Peyer's patch (tissue), 4 donors: ENCODE data around the gene CLDN7.

ENCODE experiments used
- POLR2A ChIP-seq, 2 donors: fragments of 450-650 bp; IDR thresholded peaks; one replicate each; pipeline ENCODE4 v1.5.1; 2017; ENCODE audit warnings: antibody characterized with exemption in 2 of 2, mild to moderate bottlenecking in 2 of 2, moderate library complexity in 2 of 2
- TF ChIP-seq, protein P1 (sequence below), 6 experiments: fragments of 450-650 bp in 4 of 6; fragments of 200-600 bp in 2 of 6; sonication (generic) in 1 of 6; IDR thresholded peaks; one replicate each; pipeline ENCODE4 v1.5.1; 2017 to 2019; ENCODE audit warnings: antibody characterized with exemption in 6 of 6, mild to moderate bottlenecking in 3 of 6, moderate library complexity in 1 of 6

DNA sequence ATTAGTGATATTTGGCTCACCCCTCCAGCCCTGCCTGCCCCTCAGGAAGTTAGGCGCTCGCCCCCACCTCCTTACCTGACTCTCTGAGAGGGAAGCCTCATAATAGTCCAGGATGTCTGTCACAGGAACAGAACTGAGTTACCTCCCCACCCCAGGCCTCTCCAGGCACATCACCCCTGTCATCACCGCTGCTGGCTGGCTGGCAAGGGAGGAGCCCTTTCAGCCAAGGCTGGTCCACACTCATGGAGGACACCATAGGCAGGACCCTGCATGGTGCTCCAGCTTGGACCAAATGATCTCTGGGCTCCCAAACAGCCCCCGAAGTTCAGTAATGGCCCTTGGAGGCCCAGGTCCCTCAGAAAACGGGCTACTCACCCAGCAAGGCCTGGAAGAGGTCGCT is 44.1 kb downstream of the CLDN7 start:
- TF ChIP-seq, protein P1, sequence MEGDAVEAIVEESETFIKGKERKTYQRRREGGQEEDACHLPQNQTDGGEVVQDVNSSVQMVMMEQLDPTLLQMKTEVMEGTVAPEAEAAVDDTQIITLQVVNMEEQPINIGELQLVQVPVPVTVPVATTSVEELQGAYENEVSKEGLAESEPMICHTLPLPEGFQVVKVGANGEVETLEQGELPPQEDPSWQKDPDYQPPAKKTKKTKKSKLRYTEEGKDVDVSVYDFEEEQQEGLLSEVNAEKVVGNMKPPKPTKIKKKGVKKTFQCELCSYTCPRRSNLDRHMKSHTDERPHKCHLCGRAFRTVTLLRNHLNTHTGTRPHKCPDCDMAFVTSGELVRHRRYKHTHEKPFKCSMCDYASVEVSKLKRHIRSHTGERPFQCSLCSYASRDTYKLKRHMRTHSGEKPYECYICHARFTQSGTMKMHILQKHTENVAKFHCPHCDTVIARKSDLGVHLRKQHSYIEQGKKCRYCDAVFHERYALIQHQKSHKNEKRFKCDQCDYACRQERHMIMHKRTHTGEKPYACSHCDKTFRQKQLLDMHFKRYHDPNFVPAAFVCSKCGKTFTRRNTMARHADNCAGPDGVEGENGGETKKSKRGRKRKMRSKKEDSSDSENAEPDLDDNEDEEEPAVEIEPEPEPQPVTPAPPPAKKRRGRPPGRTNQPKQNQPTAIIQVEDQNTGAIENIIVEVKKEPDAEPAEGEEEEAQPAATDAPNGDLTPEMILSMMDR (IDR thresholded peaks at IDR 0.05) = no peak
- no peak for TF ChIP-seq POLR2A (IDR thresholded peaks at IDR 0.05)
